ENCODE measurements around the gene TTC7B.

TTC7B gene

GRCh38 chr14:90850487-90850886 is 34.3 kb upstream of the TTC7B start:
- no peak for TF ChIP-seq CTCF (IDR thresholded peaks at IDR 0.05)

GRCh38 chr14:90849787-90850444 is 33.7 kb upstream of the TTC7B start:
- TF ChIP-seq CTCF (IDR thresholded peaks at IDR 0.05) = no peak

- no peak for TF ChIP-seq CTCF (IDR thresholded peaks at IDR 0.05)
These were observed 32.9 kb upstream of the TTC7B start for GRCh38 chr14:90848944-90849731.

- no peak for TF ChIP-seq CTCF (IDR thresholded peaks at IDR 0.05)
These were observed 30.3 kb upstream of the TTC7B start for GRCh38 chr14:90846511-90846910.

- TF ChIP-seq CTCF (IDR thresholded peaks at IDR 0.05) = no peak
These were observed 28.1 kb upstream of the TTC7B start for GRCh38 chr14:90844321-90844720.

GRCh38 chr14:90842726-90843125 is 26.5 kb upstream of the TTC7B start:
- TF ChIP-seq CTCF (IDR thresholded peaks at IDR 0.05) = no peak

- TF ChIP-seq CTCF (IDR thresholded peaks at IDR 0.05) = no peak
These were observed 23.6 kb upstream of the TTC7B start for GRCh38 chr14:90839889-90840266.

Measured in LNCAP (cell line).